GM21529 (cell line): Measurements from ENCODE around the gene GARS1.

Experiments
- ATAC-seq: cut with Tn5 transposase; IDR thresholded peaks from one replicate; pipeline ENCODE4 v1.9.1; 2021; ENCODE audit not compliant: unreplicated experiment

Gene GARS1

GRCh38 chr7:30654296-30655090, 59.8 kb downstream of the GARS1 start:
- ATAC-seq, result no peak

GRCh38 chr7:30655096-30655970, 60.7 kb downstream of the GARS1 start:
- no peak for ATAC-seq

DNA sequence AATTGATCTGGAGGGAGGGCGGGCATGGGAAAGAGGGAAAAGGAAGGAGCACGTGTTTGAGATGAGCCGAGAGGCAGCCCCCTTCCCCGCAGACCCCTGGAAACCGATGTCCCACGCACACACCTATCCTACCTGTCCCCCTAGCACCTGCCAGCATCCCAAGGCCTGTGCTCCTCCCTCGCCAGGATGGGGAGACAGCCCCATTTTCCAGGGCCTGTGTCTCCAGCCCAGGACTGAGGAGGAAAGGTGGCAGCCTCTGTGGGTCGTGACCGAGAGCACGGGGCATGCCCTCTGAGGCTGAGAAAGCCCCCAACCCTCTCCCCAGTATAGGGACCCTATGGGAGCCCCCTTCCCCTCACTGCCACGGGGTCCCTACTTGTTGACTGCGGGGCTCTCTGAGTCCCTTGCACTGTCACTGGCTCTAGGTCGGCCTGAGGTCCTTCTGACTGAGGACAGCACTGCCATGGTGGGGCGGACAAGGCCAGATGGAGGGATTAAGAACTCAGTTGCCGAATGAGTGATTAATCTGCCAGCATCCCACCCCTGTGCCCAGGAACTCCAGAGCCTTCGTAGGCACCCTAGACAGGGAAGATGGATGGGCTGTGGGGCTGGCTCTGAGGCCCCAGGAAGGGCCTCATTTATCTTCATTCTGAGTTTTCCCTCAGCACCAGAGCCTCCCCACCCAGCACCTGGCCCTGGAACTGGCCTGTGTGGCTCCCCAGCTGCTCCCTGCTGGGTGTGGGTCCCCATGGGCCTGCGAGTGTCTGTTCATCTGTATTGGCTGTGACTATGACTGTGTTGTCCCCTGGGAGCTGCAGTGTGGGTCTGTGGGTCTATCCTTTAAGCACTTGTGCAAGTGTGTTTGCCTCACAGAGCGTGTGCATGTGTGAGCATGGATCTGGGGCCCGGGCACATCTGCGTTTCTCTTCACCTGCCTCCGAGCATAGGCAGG, 61.6 kb downstream of the GARS1 start:
- ATAC-seq, result no peak

DNA sequence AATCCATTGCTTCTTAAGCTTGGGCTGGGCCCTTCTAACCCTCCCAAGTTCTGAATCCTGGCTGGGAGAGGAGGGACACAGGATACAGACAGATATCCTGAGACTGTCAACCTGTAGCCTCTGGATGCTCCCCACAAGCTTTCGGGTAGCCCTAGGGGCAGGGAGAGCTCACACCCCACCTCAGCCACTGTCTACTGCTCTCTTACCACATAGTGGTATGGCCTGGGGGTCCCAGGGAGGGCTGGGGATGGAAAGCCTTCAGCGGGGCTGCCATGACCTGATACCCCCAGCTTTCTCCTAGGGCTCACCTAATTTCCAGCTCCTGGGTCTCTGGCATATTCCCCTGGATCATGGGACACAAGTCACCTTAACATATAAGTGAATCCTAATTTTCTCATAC, 62.5 kb downstream of the GARS1 start:
- ATAC-seq, result no peak

DNA sequence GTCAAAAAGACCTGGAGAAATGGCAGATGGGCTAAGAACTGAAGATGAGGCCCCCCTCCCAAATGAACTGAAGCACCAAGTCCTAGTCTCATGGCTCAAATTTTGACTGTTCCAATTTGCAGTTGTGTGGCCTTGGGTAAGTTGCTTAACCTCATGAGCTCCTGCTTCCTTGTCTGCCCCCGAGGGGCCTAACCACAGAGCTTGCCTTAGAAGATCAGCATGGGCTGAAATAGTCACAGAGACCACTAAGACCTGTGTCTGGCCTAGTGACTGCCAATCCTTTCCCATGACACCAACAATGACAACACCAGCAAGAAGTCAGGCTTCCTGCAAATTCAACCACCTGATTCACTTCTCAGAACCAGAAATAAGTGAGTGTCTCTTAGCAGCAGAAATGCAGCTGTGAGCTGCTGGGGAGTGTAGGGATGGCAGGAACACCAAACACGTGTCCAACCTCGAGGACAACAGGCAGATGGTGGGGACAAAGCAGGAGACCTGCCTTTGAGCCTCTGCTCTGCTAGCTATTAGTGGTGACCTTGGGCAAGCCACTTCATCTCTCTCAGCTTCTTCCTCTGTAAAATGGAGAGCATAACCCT, 63.9 kb downstream of the GARS1 start:
- ATAC-seq, result no peak

- no peak for ATAC-seq
These were observed 64.6 kb downstream of the GARS1 start for GRCh38 chr7:30659312-30659711.

GRCh38 chr7:30660331-30661255, 65.9 kb downstream of the GARS1 start:
- no peak for ATAC-seq

GRCh38 chr7:30661926-30662325, 67.2 kb downstream of the GARS1 start:
- ATAC-seq, result no peak

- no peak for ATAC-seq
These were observed 67.8 kb downstream of the GARS1 start for GRCh38 chr7:30662431-30662939.

DNA sequence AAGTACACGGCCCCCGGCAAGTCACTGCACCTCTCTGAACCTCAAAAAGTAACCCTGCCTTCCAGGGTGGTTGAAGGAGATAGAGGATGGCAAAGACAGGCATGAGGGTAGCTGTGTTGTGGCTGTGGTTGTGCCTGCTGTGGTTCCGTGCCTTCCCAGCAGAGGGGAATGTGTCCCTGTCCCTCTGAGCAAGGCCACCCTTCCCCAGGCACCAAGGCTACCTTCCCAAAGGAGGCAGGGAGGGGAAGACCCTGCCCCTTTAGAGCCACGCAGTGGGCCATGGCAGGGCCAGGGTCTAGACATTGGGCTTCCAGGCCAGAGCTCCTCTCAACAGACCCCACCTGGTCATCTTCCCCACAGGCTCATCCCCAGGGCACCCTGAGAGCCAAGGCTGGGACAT, 68.7 kb downstream of the GARS1 start:
- ATAC-seq, result no peak

DNA sequence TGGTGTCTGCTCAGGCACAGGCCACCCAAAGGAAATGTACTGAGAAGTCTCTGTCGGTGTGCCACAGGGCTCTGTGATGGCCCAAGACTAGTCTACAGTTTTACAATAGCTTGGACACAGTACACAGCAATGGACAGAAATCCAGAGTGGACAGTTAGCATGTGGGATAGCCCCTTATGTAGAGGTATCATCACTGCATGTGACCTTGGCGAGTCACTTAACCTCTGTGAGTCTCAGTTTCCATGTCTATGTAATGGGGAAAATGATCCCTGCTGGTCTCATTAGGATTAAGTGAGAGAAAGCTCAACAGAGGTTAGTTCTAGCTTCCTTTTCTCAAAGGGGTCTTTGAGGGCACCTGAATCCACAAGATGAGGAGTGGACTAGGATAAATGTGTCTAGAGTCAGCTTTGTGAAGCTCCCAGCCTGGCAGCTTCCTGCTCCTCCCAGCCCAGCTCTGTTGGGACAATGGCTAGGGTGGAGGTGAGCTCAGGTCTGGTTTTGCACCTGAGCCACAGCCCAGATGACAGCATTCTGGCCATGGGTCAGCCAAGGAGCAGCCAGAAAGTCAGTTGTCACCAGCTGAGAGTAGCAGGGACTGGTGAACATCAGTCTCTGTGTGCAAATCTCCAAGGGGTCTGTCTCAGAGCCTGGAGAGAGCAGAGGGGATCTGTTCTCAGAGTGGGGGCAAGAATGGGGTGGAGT, 69.7 kb downstream of the GARS1 start:
- ATAC-seq, result no peak

DNA sequence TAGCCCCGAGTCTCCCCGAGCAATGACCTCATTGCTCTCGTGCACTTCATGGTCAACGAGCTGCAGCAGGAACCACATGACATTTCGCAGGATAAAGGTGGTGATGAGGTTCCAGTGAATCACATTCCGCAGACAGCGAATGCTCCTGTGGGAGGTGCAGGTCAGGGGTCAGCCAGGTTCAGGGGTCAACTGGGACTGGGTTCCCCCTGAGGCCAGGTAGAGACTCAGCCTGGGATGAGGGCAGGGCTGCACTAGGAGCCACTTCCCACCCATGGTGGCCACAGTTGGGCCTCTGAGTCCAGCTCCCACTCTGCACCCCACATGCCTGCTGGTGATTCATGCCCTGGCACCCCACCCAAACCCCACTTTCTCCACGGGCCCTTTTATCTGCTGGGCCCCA, 70.4 kb downstream of the GARS1 start:
- no peak for ATAC-seq

- no peak for ATAC-seq
These were observed 70.8 kb downstream of the GARS1 start for GRCh38 chr7:30665449-30665848.

DNA sequence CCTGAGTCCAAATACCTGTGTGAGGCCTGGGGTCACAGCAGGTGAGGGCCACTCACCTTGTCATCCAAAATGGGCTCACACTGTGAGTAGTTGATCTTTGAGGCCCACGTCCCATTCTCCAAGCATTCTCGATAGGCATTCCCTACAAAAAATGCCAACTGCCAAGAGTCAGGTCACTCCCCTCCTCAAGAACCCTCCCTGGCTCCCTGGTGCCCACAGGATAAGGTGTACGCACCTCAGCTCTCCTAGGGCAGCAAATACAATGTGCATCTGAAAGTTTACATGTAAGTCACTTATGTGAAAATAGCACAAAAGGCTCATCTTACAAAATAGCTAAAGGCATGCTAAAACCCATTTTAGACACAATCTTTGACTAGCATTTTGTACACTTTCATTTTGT, 72.5 kb downstream of the GARS1 start:
- ATAC-seq, result no peak

DNA sequence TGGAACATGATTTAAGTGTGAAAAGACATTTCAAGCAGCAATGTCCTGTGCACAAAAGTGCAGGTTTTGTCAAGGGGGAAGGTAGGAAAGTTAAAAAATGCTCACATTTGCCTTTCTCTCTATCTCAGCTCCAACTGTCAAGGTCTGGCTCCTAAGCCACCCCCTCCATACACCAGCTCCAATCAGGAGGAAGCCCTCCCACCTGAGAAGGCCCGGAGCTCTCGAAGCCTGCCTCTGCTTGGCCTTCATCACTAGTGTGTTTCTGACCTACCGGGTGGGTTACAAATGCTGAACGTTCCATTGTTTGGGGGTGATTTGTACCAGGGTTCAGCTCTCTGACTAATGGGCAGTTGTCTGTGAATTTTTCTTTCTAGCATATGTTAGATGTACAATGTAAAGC, 73.4 kb downstream of the GARS1 start:
- no peak for ATAC-seq

GRCh38 chr7:30671793-30672465, 77.3 kb downstream of the GARS1 start:
- no peak for ATAC-seq

DNA sequence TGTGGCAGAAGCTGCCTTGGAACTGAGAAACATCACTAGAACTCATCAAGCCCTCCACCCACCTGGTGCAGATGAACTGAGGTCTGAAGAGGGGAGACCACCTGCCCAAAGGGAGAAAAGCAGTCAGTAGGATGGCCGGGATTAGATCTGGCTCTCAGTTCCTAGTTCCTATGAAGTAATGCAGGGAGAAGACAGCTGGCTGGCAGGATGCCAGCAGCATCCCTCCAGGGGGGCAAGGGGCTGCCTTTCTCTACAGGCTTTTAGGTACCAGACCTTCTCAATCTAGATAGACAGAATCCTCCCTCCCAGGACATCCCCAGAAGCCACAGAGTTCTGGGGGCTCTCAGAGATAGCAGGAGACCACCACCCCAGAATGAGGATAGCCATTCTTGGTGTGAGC, 79.7 kb downstream of the GARS1 start:
- ATAC-seq, result no peak

GRCh38 chr7:30674876-30675275, 80.2 kb downstream of the GARS1 start:
- ATAC-seq, result no peak
